Pulmonary artery endothelial cell (primary cell): Measurements from ENCODE around the gene TMED9. TPM values are rescaled to one million over a fixed set of nuclear protein-coding genes. Genes with fewer than 3 reads are reported as not detected.

Experiments
- total RNA-seq: library from RNA; depleted of rRNA; stranded (reverse); fragments of >200 nt; gene quantifications from 2 replicates; pipeline ENCODE4 v1.2.3, GENCODE V29; 2014

The TMED9 gene
- total RNA-seq, 1 donor from 2014 or later: 231 TPM

Other genes with a start within 250 kb of the TMED9 start
- gene LMAN2, start 240.5 kb upstream of the TMED9 start, total RNA-seq: 329 and 383 TPM in 2 replicates
- 3.4 and 7.3 TPM in 2 replicates for gene RGS14, start 234.3 kb upstream of the TMED9 start, total RNA-seq
- gene SLC34A1, start 207.8 kb upstream of the TMED9 start, total RNA-seq: not detected in 2 replicates
- not detected in 2 replicates for gene PFN3, start 191.5 kb upstream of the TMED9 start, total RNA-seq
- gene F12, start 182.6 kb upstream of the TMED9 start, total RNA-seq: 1.1 and 1.5 TPM in 2 replicates
- 28.3 and 37.7 TPM in 2 replicates for gene GRK6, start 165.5 kb upstream of the TMED9 start, total RNA-seq
- 5.1 and 9.4 TPM in 2 replicates for gene PRR7, start 145.4 kb upstream of the TMED9 start, total RNA-seq
- gene DBN1, start 118.6 kb upstream of the TMED9 start, total RNA-seq: 201 TPM in 2 replicates
- 82.4 and 89.8 TPM in 2 replicates for gene PDLIM7, start 94.6 kb upstream of the TMED9 start, total RNA-seq
- gene DOK3, start 82.4 kb upstream of the TMED9 start, total RNA-seq: 2.0 and 2.6 TPM in 2 replicates
- gene DDX41, start 75.2 kb upstream of the TMED9 start, total RNA-seq: 107 and 135 TPM in 2 replicates
- 10.7 and 13.5 TPM in 2 replicates for gene FAM193B, start 37.6 kb upstream of the TMED9 start, total RNA-seq
- gene B4GALT7, start 7.9 kb downstream of the TMED9 start, total RNA-seq: 34.6 and 37.1 TPM in 2 replicates
- not detected in 2 replicates for gene FAM153A, start 190.7 kb downstream of the TMED9 start, total RNA-seq